HepG2 (cell line): ENCODE data around the gene C20orf204. TPM values are rescaled to one million over a fixed set of nuclear protein-coding genes. Genes with fewer than 3 reads are reported as not detected.

Source experiments
- AKAP8 ChIP-seq: sonication (generic); formaldehyde crosslinking; IDR thresholded peaks from 2 replicates; pipeline ENCODE4 v1.5.1; 2020; ENCODE audit warnings: mild to moderate bottlenecking, missing genetic modification reagents
- FOXK2 ChIP-seq: fragments of 450-650 bp; IDR thresholded peaks from 2 replicates; pipeline ENCODE4 v1.6.1; 2016
- HOXA3 ChIP-seq: sonication (generic); formaldehyde crosslinking; IDR thresholded peaks from 2 replicates; pipeline ENCODE4 v1.5.0; 2020; ENCODE audit warnings: missing genetic modification reagents
- MED8 ChIP-seq: sonication (generic); formaldehyde crosslinking; IDR thresholded peaks from 2 replicates; pipeline ENCODE4 v1.8.1; 2023; ENCODE audit warnings: mild to moderate bottlenecking, missing genetic modification reagents; ENCODE audit not compliant: insufficient replicate concordance
- MEF2D ChIP-seq: sonication (generic); formaldehyde crosslinking; IDR thresholded peaks from 2 replicates; pipeline ENCODE4 v1.5.1; 2020; ENCODE audit warnings: mild to moderate bottlenecking, missing genetic modification reagents
- MEIS1 ChIP-seq: sonication (generic); formaldehyde crosslinking; IDR thresholded peaks from 2 replicates; pipeline ENCODE4 v1.9.0; 2021; ENCODE audit warnings: mild to moderate bottlenecking, missing genetic modification reagents, moderate library complexity, borderline replicate concordance
- NFKB2 ChIP-seq: sonication (generic); formaldehyde crosslinking; IDR thresholded peaks from 2 replicates; pipeline ENCODE4 v1.4.0; 2020; ENCODE audit warnings: missing genetic modification reagents, borderline replicate concordance
- PITX1 ChIP-seq: sonication (generic); formaldehyde crosslinking; IDR thresholded peaks from 2 replicates; pipeline ENCODE4 v1.5.1; 2020; ENCODE audit warnings: mild to moderate bottlenecking, missing genetic modification reagents
- PRPF4 ChIP-seq: fragments of 200-400 bp; formaldehyde crosslinking; IDR thresholded peaks from 2 replicates; pipeline ENCODE4 v1.6.1; 2016; ENCODE audit warnings: low read length, low read depth; ENCODE audit not compliant: poor library complexity, severe bottlenecking
- SKI ChIP-seq: fragments of 450-650 bp; IDR thresholded peaks from one replicate; pipeline ENCODE4 v1.6.1; 2018; ENCODE audit warnings: mild to moderate bottlenecking; ENCODE audit not compliant: partially characterized antibody
- SUZ12 ChIP-seq: fragments of 150-350 bp; IDR thresholded peaks from 2 replicates; pipeline ENCODE4 v1.6.1; 2014; ENCODE audit warnings: low read depth, low read length
- ZKSCAN5 ChIP-seq: sonication (generic); formaldehyde crosslinking; IDR thresholded peaks from 2 replicates; pipeline ENCODE4 v1.5.1; 2020; ENCODE audit warnings: mild to moderate bottlenecking, missing genetic modification reagents
- ZNF30 ChIP-seq: sonication (generic); formaldehyde crosslinking; IDR thresholded peaks from 2 replicates; pipeline ENCODE4 v1.5.0; 2020; ENCODE audit warnings: mild to moderate bottlenecking, missing genetic modification reagents
- ZNF329 ChIP-seq: sonication (generic); formaldehyde crosslinking; IDR thresholded peaks from 2 replicates; pipeline ENCODE4 v1.9.0; 2021; ENCODE audit warnings: low read depth, mild to moderate bottlenecking, missing genetic modification reagents
- ZNF33B ChIP-seq: sonication (generic); formaldehyde crosslinking; IDR thresholded peaks from 2 replicates; pipeline ENCODE4 v1.5.1; 2020; ENCODE audit warnings: mild to moderate bottlenecking, missing genetic modification reagents
- ZNF747 ChIP-seq: sonication (generic); formaldehyde crosslinking; IDR thresholded peaks from 2 replicates; pipeline ENCODE4 v1.8.1; 2023; ENCODE audit warnings: missing genetic modification reagents, mild to moderate bottlenecking, borderline replicate concordance
- ZNF839 ChIP-seq: sonication (generic); formaldehyde crosslinking; IDR thresholded peaks from 2 replicates; pipeline ENCODE4 v1.4.0; 2020; ENCODE audit warnings: missing genetic modification reagents, mild to moderate bottlenecking, borderline replicate concordance
- polyA plus RNA-seq, 8 experiments: library from polyadenylated mRNA; depleted of rRNA in 3 of 8; stranded (reverse) in 7 of 8; unstranded in 1 of 8; fragments of >200 nt; fragmentation: Illumina TruSeq in 4 of 8; extraction: Trizol in 4 of 8; gene quantifications; 2 replicates each; pipeline versions ENCODE4 v1.2.1 to v1.2.3, GENCODE V29; 2011 to 2016; ENCODE audit warnings: low read depth in 4 of 8, missing spikeins in 1 of 8, mixed read lengths in 1 of 8; ENCODE audit not compliant: insufficient read depth in 1 of 8
- total RNA-seq, 5 experiments: library from RNA; depleted of rRNA; stranded (reverse); fragments of >200 nt; fragmentation: Illumina TruSeq; extraction: Trizol; gene quantifications; 2 replicates each; pipeline ENCODE4 v1.2.3, GENCODE V29; 2016; ENCODE audit warnings: low read depth in 1 of 5
- TF ChIP-seq, protein P1 (sequence below): sonication (generic); formaldehyde crosslinking; IDR thresholded peaks from 2 replicates; pipeline ENCODE4 v1.8.0; 2022; ENCODE audit warnings: mild to moderate bottlenecking, missing genetic modification reagents
- TF ChIP-seq, protein P2 (sequence below): sonication (generic); formaldehyde crosslinking; IDR thresholded peaks from 2 replicates; pipeline ENCODE4 v1.9.0; 2022; ENCODE audit warnings: missing genetic modification reagents, mild to moderate bottlenecking, borderline replicate concordance
- TF ChIP-seq, protein P3 (sequence below): IDR thresholded peaks from 2 replicates; pipeline ENCODE4 v1.6.1; 2018; ENCODE audit warnings: missing genetic modification reagents, mild to moderate bottlenecking, missing compliant biosample characterization
- TF ChIP-seq, protein P4 (sequence below), 2 experiments: sonication (generic) in 1 of 2; formaldehyde crosslinking in 1 of 2; IDR thresholded peaks; 2 replicates each; pipeline versions ENCODE4 v1.4.0 to v1.6.1; 2018 to 2020; ENCODE audit warnings: missing genetic modification reagents in 2 of 2, borderline replicate concordance in 1 of 2, low read depth in 1 of 2, mild to moderate bottlenecking in 1 of 2, missing biosample characterization in 1 of 2

C20orf204 gene
- total and polyA plus RNA-seq, 2 of the 13 experiments (the other 11 are each of a cell fraction or from before 2014, with no cell fraction given), result 22.1 to 80.0 TPM

DNA sequence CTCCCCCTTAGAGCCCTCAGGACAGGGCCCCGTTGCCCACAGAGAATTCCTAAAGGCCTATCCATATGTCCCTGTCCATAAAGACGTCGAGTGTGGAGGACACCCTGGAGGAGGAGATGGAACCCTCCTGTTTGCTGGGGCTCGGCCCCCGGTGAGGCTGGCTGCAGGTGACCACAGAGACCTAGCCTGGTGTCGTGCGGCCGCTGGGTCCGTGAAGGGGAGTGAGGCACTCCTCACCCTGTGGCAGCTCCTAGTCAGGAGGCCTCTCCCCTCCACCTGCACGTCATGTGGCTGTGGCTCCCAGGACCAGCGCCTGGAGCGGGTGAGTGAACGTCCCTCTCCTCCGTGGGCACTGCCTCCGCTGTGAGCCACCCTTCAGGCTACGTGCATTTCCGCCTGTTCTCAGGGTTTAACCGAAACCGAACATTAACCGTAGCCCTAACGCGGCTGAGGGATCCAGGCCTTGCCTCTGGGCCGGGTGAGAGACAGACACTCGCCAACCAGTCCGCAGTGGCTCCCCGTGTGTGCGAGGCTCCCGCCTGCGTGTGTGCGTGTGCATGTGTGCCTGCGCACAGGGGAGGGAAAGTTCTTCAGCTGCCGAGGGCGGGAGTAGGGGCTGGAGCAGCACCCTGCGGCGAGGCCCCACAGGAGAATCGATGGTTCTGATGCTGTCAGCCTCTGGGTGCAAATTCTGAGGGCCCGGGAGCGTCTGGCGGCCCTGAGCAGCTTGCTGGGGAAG is 21.1 kb downstream of the C20orf204 start (continued):
- TF ChIP-seq ZKSCAN5 (CRISPR knock-in tag), result 0 out of 2 replicates have a peak, but pooled peaks have one; percentile 10
- no peak for TF ChIP-seq FOXK2
- TF ChIP-seq, protein P1, sequence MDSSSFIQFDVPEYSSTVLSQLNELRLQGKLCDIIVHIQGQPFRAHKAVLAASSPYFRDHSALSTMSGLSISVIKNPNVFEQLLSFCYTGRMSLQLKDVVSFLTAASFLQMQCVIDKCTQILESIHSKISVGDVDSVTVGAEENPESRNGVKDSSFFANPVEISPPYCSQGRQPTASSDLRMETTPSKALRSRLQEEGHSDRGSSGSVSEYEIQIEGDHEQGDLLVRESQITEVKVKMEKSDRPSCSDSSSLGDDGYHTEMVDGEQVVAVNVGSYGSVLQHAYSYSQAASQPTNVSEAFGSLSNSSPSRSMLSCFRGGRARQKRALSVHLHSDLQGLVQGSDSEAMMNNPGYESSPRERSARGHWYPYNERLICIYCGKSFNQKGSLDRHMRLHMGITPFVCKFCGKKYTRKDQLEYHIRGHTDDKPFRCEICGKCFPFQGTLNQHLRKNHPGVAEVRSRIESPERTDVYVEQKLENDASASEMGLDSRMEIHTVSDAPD (CRISPR knock-in tag), result peak; percentile 81
- TF ChIP-seq SUZ12, result no peak
- TF ChIP-seq, protein P2, sequence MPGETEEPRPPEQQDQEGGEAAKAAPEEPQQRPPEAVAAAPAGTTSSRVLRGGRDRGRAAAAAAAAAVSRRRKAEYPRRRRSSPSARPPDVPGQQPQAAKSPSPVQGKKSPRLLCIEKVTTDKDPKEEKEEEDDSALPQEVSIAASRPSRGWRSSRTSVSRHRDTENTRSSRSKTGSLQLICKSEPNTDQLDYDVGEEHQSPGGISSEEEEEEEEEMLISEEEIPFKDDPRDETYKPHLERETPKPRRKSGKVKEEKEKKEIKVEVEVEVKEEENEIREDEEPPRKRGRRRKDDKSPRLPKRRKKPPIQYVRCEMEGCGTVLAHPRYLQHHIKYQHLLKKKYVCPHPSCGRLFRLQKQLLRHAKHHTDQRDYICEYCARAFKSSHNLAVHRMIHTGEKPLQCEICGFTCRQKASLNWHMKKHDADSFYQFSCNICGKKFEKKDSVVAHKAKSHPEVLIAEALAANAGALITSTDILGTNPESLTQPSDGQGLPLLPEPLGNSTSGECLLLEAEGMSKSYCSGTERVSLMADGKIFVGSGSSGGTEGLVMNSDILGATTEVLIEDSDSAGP (CRISPR knock-in tag), result peak; percentile 68; the same call in 1 of the 2 replicates
- peak; percentile 87; the same call in 1 of the 2 replicates for TF ChIP-seq MEIS1 (CRISPR knock-in tag)
- TF ChIP-seq ZNF33B (CRISPR knock-in tag), result peak; percentile 93; the same call in 1 of the 2 replicates
- TF ChIP-seq MEF2D (CRISPR knock-in tag), result peak; percentile 61; the same call in 1 of the 2 replicates
- peak; percentile 74; the same call in 1 of the 2 replicates for TF ChIP-seq ZNF747
- TF ChIP-seq HOXA3 (CRISPR knock-in tag), result peak; percentile 65
- peak; percentile 64 for TF ChIP-seq MED8 (CRISPR knock-in tag)
- TF ChIP-seq, protein P3, sequence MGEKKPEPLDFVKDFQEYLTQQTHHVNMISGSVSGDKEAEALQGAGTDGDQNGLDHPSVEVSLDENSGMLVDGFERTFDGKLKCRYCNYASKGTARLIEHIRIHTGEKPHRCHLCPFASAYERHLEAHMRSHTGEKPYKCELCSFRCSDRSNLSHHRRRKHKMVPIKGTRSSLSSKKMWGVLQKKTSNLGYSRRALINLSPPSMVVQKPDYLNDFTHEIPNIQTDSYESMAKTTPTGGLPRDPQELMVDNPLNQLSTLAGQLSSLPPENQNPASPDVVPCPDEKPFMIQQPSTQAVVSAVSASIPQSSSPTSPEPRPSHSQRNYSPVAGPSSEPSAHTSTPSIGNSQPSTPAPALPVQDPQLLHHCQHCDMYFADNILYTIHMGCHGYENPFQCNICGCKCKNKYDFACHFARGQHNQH (CRISPR knock-in tag), result no peak; the same call in 1 of the 2 replicates
- peak; percentile 89 for TF ChIP-seq PRPF4
- peak; percentile 32 for TF ChIP-seq NFKB2 (CRISPR knock-in tag)
- peak; percentile 87; the same call in 1 of the 2 replicates for TF ChIP-seq AKAP8 (CRISPR knock-in tag)
- TF ChIP-seq SKI, result no peak
- peak; percentile 84 for TF ChIP-seq ZNF329
- TF ChIP-seq, protein P4, sequence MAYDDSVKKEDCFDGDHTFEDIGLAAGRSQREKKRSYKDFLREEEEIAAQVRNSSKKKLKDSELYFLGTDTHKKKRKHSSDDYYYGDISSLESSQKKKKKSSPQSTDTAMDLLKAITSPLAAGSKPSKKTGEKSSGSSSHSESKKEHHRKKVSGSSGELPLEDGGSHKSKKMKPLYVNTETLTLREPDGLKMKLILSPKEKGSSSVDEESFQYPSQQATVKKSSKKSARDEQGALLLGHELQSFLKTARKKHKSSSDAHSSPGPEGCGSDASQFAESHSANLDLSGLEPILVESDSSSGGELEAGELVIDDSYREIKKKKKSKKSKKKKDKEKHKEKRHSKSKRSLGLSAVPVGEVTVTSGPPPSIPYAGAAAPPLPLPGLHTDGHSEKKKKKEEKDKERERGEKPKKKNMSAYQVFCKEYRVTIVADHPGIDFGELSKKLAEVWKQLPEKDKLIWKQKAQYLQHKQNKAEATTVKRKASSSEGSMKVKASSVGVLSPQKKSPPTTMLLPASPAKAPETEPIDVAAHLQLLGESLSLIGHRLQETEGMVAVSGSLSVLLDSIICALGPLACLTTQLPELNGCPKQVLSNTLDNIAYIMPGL (CRISPR knock-in tag; IDR thresholded peaks at IDR 0.05; ENCODE audit: borderline replicate concordance in 1 of 2, low read depth in 1 of 2), result peak in 1 of 2 experiments; percentile 46; a peak in 1 of 4 replicates
- peak; percentile 77; the same call in 1 of the 2 replicates for TF ChIP-seq ZNF30 (CRISPR knock-in tag)
- TF ChIP-seq PITX1 (CRISPR knock-in tag), result peak; percentile 62; the same call in 1 of the 2 replicates
- no peak for TF ChIP-seq ZNF839 (CRISPR knock-in tag)
